Mucosa of rectum (tissue), 2 donors: ENCODE results near the gene PAPOLG.

ENCODE experiments used
- H3K27ac ChIP-seq, 2 donors: one replicate each; pipeline ENCODE4 v1.7.0; 2013; ENCODE audit warnings: inconsistent platforms in 2 of 2, low read depth in 2 of 2, low read length in 2 of 2
- H3K27me3 ChIP-seq, 2 donors: one replicate each; pipeline ENCODE4 v1.7.0; 2013; ENCODE audit warnings: low read length in 2 of 2; ENCODE audit not compliant: control insufficient read depth in 2 of 2, insufficient read depth in 2 of 2
- H3K36me3 ChIP-seq, 2 donors: one replicate each; pipeline ENCODE4 v1.7.0; 2013; ENCODE audit warnings: low read length in 2 of 2; ENCODE audit not compliant: control insufficient read depth in 2 of 2, insufficient read depth in 2 of 2
- H3K4me1 ChIP-seq, 2 donors: one replicate each; pipeline ENCODE4 v1.7.0; 2013; ENCODE audit warnings: low read length in 2 of 2, mild to moderate bottlenecking in 1 of 2; ENCODE audit not compliant: control insufficient read depth in 2 of 2, insufficient read depth in 2 of 2
- H3K4me3 ChIP-seq, 2 donors: one replicate each; pipeline ENCODE4 v1.7.0; 2013; ENCODE audit warnings: low read length in 2 of 2
- H3K9ac ChIP-seq, 2 donors: one replicate each; pipeline ENCODE4 v1.7.0; 2013; ENCODE audit warnings: low read length in 2 of 2, low read depth in 1 of 2, mild to moderate bottlenecking in 1 of 2
- H3K9me3 ChIP-seq, 2 donors: one replicate each; pipeline ENCODE4 v1.7.0; 2013; ENCODE audit warnings: low read length in 2 of 2; ENCODE audit not compliant: control insufficient read depth in 2 of 2
- donor health status: healthy.
- donor health status: Normal muscosa, but diverticular disease.

PAPOLG gene

DNA sequence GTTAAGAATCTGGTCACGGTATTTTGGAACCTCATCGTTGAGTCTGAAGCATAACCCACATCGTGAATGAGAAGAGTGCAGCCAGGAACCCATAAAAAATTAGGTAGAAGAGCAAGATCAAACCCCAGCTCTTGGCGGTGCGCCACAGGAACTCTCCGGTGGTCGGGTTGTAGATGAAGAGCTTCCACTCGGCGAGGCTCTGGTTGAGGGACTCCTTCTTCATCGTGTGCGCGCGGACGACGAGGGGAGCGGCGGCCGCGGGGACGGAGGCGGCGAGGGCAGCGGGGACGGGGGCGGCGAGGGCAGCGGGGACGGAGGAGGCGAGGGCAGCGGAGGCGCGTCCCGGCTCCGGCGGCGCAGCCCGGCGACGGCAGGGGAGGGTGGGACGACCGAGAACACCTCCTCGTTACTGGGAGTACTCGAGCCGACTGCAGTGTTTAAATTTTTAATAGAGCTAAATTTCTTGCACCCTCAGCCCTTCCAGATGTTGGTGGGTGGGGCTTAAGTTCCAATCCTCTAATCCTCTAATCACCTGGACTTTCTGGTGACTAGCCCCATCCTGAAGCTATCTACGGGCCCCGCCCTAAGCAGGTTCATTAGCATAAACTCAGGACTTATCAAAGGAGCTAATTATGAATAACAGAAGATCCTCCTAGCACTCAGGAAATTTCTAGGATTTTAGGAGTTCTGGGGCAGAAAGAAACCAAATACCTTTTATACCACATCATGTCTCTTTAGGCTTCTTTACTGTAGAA, 20.4 kb upstream of the PAPOLG start:
- Histone ChIP-seq H3K4me3 (peak overlapping the region; percentile 27 to 57), H3K9ac (no peak overlapping the region), H3K27ac (no peak overlapping the region), H3K36me3 (no peaks in the 10 kb centered on the region), H3K4me1 (peaks cover 0 to 3% of the 10 kb centered on the region in 2 donors), H3K9me3 (no peaks in the 10 kb centered on the region), H3K27me3 (peaks cover 3 to 10% of the 10 kb centered on the region in 2 donors)

DNA sequence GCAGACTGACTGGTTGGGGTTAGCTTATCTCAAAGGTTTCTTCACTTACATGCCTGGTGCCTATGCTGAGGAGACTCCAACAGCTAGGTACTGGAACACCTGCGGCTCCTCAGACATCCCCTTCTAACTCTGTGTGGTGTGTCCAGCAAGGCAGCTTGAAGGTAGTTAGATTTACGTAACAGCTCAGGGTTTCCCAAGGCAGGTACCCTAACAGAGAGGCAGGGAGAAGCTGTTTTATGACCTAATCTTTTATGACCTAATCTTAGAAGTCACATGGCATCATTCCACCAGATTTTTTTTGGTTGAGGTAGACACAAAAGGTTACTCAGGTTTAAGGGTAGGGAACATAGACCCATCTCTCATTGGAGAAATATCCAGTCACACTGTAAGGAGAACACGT, 17.4 kb upstream of the PAPOLG start:
- peaks cover 0 to 3% of the 10 kb centered on the region in 2 donors for H3K4me1 ChIP-seq
- no peaks in the 10 kb centered on the region for H3K9me3 ChIP-seq
- H3K9ac ChIP-seq, result no peak overlapping the region
- no peaks in the 10 kb centered on the region for H3K36me3 ChIP-seq
- no peak overlapping the region for H3K4me3 ChIP-seq
- H3K27ac ChIP-seq, result no peak overlapping the region
- peaks cover 3 to 10% of the 10 kb centered on the region in 2 donors for H3K27me3 ChIP-seq

DNA sequence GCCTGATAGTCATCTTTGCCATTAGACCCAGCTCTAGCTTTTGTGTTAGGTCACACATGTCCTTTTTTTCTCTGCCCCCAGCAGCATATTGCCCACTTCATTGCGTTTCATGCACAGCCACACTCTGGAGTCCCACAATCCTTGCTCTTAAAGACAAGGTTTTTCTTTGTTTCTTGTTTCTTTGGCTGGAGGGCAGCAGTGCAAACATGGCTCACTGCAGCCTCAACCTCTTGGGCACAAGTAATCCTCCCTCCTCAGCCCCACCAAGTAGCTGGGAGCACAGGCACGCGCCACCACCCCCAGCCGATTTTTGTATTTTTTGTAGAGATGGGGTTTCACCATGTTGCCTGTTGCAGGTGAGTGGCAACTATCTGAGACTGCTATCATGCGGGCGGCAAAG, 16.9 kb upstream of the PAPOLG start:
- no peak overlapping the region for H3K27ac ChIP-seq

DNA sequence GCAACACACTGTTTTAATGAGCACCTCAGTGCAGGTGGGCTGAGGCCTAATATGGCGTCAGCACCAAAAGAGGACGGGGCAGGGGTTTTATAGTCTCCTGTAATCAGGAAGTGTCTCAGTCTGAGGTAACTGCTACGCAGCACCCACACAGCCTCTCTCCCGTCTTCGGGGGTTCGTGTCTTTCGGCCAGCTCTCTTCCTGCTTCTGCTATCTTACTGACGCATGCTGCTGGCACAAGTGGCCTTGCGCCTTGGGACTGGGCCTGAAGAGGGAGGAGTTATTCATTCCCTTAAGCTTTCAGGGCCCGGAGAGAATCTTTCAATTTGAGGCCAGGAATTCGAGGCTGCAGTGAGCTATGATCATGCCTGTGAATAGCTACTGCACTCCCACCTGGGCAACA, 14.5 kb upstream of the PAPOLG start:
- Histone ChIP-seq H3K27me3 (peaks cover 2 to 3% of the 10 kb centered on the region in 2 donors), H3K4me3 (no peak overlapping the region), H3K4me1 (no peaks in the 10 kb centered on the region), H3K27ac (no peak overlapping the region), H3K9ac (no peak overlapping the region), H3K9me3 (no peaks in the 10 kb centered on the region), H3K36me3 (no peaks in the 10 kb centered on the region)

More for the DNA sequence above, 16.9 kb upstream of the PAPOLG start:
- Histone ChIP-seq H3K36me3 (no peaks in the 10 kb centered on the region), H3K9me3 (no peaks in the 10 kb centered on the region), H3K27me3 (peaks cover 3 to 10% of the 10 kb centered on the region in 2 donors), H3K4me3 (no peak overlapping the region), H3K9ac (no peak overlapping the region), H3K4me1 (peaks cover 0 to 3% of the 10 kb centered on the region in 2 donors)

DNA sequence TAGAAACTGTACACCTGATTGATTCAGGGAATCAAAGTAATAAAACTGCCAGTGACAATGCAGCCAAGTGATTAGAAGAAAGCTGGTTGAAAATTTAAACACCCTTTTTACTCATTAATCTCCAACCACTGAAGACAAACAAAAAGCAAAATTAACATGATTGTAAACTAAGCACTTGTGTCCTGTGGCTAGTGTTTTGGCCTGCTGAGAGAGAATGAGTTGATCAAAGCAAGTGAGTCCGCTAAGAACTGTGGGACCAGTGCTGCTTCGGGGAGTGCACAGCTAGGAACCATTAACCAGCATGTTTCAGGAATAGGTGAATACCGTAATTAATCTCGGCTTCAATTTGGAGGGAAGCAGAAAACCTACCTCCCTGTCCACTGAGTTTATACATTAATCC, 13.6 kb upstream of the PAPOLG start:
- H3K27me3 ChIP-seq, result peaks cover 0 to 2% of the 10 kb centered on the region in 2 donors
- no peaks in the 10 kb centered on the region for H3K36me3 ChIP-seq
- no peak overlapping the region for H3K4me3 ChIP-seq
- H3K27ac ChIP-seq, result no peak overlapping the region
- H3K9me3 ChIP-seq, result no peaks in the 10 kb centered on the region
- no peaks in the 10 kb centered on the region for H3K4me1 ChIP-seq
- no peak overlapping the region for H3K9ac ChIP-seq

GRCh38 chr2:60745330-60745729, 10.7 kb upstream of the PAPOLG start:
- H3K36me3 ChIP-seq, result no peaks in the 10 kb centered on the region
- H3K27me3 ChIP-seq, result no peaks in the 10 kb centered on the region
- H3K9ac ChIP-seq, result no peak overlapping the region
- no peaks in the 10 kb centered on the region for H3K4me1 ChIP-seq
- H3K4me3 ChIP-seq, result no peak overlapping the region
- no peak overlapping the region for H3K27ac ChIP-seq
- H3K9me3 ChIP-seq, result no peaks in the 10 kb centered on the region

DNA sequence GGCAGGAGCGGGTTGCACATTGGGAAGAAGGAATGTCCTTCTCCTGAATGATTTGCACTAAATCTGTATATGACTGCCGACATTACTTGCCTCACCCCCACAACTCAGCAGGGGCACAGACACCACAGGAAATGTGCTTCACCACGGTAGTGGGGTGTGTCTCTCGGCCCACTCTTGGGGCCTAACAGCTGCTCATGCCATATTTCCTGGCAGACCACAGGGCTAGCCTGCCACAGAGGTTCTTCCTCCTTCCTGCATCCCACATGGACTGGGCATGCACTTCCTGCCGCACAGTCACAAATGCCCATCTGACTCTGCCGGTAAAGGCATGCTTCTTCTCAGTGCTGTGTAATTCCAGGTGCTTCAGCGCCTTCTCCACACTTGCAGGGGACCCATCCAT, 10.3 kb upstream of the PAPOLG start:
- Histone ChIP-seq H3K9ac (no peak overlapping the region), H3K9me3 (no peaks in the 10 kb centered on the region), H3K27me3 (no peaks in the 10 kb centered on the region), H3K27ac (no peak overlapping the region), H3K4me1 (no peaks in the 10 kb centered on the region), H3K36me3 (no peaks in the 10 kb centered on the region), H3K4me3 (no peak overlapping the region)

- Histone ChIP-seq H3K9me3 (no peaks in the 10 kb centered on the region), H3K4me3 (no peak overlapping the region), H3K27ac (no peak overlapping the region), H3K27me3 (no peaks in the 10 kb centered on the region), H3K4me1 (no peaks in the 10 kb centered on the region), H3K9ac (no peak overlapping the region), H3K36me3 (no peaks in the 10 kb centered on the region)
Measured at GRCh38 chr2:60746318-60746717, 9.8 kb upstream of the PAPOLG start.

DNA sequence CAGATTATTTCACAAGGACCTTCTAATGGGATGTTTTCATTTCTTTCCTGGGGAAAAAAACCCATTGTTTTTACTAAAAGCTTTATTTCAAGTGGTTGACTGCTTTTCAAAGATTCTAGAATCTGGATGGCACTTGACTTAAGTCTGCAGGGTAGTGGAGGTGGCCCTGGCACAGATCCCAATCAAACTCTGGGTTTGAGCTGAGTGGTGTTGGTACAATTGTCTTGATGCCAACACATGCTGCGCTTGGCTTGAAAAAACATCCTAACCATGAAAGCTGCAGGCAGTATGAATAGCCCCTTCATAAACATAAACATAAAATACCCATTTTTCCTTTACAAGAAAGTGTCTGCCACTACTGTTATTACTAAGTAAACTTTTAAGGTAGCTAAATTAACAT, 3.6 kb downstream of the PAPOLG start:
- H3K27ac ChIP-seq, result no peak overlapping the region
- no peaks in the 10 kb centered on the region for H3K27me3 ChIP-seq
- H3K4me1 ChIP-seq, result peaks cover 2 to 11% of the 10 kb centered on the region in 2 donors
- H3K4me3 ChIP-seq, result no peak overlapping the region
- peaks cover 9 to 34% of the 10 kb centered on the region in 2 donors for H3K36me3 ChIP-seq
- no peaks in the 10 kb centered on the region for H3K9me3 ChIP-seq
- H3K9ac ChIP-seq, result no peak overlapping the region

GRCh38 chr2:60764736-60765534, 8.9 kb downstream of the PAPOLG start:
- H3K9me3 ChIP-seq, result no peaks in the 10 kb centered on the region
- H3K4me1 ChIP-seq, result no peaks in the 10 kb centered on the region
- no peak overlapping the region for H3K4me3 ChIP-seq
- no peaks in the 10 kb centered on the region for H3K27me3 ChIP-seq
- H3K27ac ChIP-seq, result no peak overlapping the region
- no peak overlapping the region for H3K9ac ChIP-seq
- H3K36me3 ChIP-seq, result peaks cover 30 to 52% of the 10 kb centered on the region in 2 donors
